Transverse colon (tissue), 4 donors: ENCODE data around the gene CES2. TPM values are rescaled to one million over a fixed set of nuclear protein-coding genes. Genes with fewer than 3 reads are reported as not detected.
"Not testable (repeated sequence)": the region's sequence is repeated elsewhere in the genome, so short reads cannot be mapped to it uniquely, and the experiment has no call there.

Source experiments
- DNase-seq: peaks from one replicate; pipeline ENCODE4 v3.0.0-alpha.2; 2019
- H3K27ac ChIP-seq, 4 donors: fragments of 200-600 bp; sonication (generic); 2 replicates each; pipeline ENCODE4 v1.5.1; 2016 to 2018; ENCODE audit warnings: inconsistent platforms in 4 of 4
- H3K27me3 ChIP-seq: fragments of 200-600 bp; sonication (generic); 2 replicates; pipeline ENCODE4 v1.5.1; 2017; ENCODE audit warnings: inconsistent platforms
- H3K36me3 ChIP-seq, 4 donors: fragments of 200-600 bp; sonication (generic); 2 replicates each; pipeline ENCODE4 v1.5.1; 2017 to 2019; ENCODE audit warnings: inconsistent platforms in 4 of 4
- H3K4me1 ChIP-seq, 4 donors: fragments of 200-600 bp; sonication (generic); 2 replicates each; pipeline ENCODE4 v1.5.1; 2017 to 2020; ENCODE audit warnings: inconsistent platforms in 4 of 4
- H3K4me3 ChIP-seq, 4 donors: fragments of 200-600 bp; sonication (generic); 1 replicate in 1 of 4; 2 replicates in 3 of 4; pipeline versions ENCODE4 v1.5.1 to v1.6.1; 2017 to 2019; ENCODE audit warnings: inconsistent platforms in 4 of 4
- H3K9me3 ChIP-seq, 2 donors: fragments of 200-600 bp; sonication (generic); 2 replicates each; pipeline ENCODE4 v1.5.1; 2017 to 2019; ENCODE audit warnings: inconsistent platforms in 2 of 2
- EP300 ChIP-seq: sonication (generic); formaldehyde crosslinking; IDR thresholded peaks from one replicate; pipeline ENCODE4 v1.6.1; 2017; ENCODE audit warnings: antibody characterized with exemption, low read depth
- POLR2A ChIP-seq: fragments of 450-650 bp; IDR thresholded peaks from one replicate; pipeline ENCODE4 v1.6.1; 2016; ENCODE audit warnings: antibody characterized with exemption, mild to moderate bottlenecking, moderate library complexity
- POLR2AphosphoS5 ChIP-seq, 3 donors: sonication (generic); formaldehyde crosslinking; IDR thresholded peaks; one replicate each; pipeline ENCODE4 v1.6.1; 2016; ENCODE audit warnings: antibody characterized with exemption in 3 of 3
- WGBS, 2 donors: methylation state at CpG; one replicate each; pipeline ENCODE4 v1.1.5; 2018; ENCODE audit warnings: low coverage in 1 of 2; 5-methylcytosine and 5-hydroxymethylcytosine counted together
- in situ Hi-C, 4 donors: fragments of 200-750 bp; cut with MboI; loops; one replicate each; pipeline versions ENCODE4 v1.15.0 to v1.15.1; 2017; ENCODE audit warnings: low sequenced_read_pairs in 3 of 4, low pct_ligation_motif_present in 1 of 4, low pct_unique_long_range_greater_than_20kb in 1 of 4
- intact Hi-C: fragments of 100-400 bp; cut with DNase I; formaldehyde crosslinking; loops from one replicate; pipeline ENCODE4 v1.15.1; 2023; ENCODE audit warnings: low total_unique reads
- total RNA-seq, 4 donors: library from RNA; depleted of rRNA; stranded (reverse); fragments of >200 nt; gene quantifications; one replicate each; pipeline ENCODE4 v1.1.0, GENCODE V29; 2016
- TF ChIP-seq, protein P1 (sequence below), 5 experiments: fragments of 200-600 bp in 3 of 5; fragments of 450-650 bp in 2 of 5; sonication (generic) in 3 of 5; IDR thresholded peaks; 1 replicate in 2 of 5; 2 replicates in 3 of 5; pipeline ENCODE4 v1.5.1; 2016 to 2017; ENCODE audit warnings: antibody characterized with exemption in 5 of 5, inconsistent platforms in 3 of 5, mild to moderate bottlenecking in 2 of 5, moderate library complexity in 1 of 5

The CES2 gene
- total RNA-seq, 4 donors from 2014 or later: 462 to 1,338 (median 921) TPM

GRCh38 chr16:66943426-66944053 lies 8.2 kb downstream of the CES2 start:
- peaks cover 10 to 12% (median 12%) of the 10 kb centered on the region in 4 donors for H3K4me1 ChIP-seq
- no peak overlapping the region for H3K27ac ChIP-seq
- H3K27me3 ChIP-seq: no peaks in the 10 kb centered on the region
- no peak overlapping the region for H3K4me3 ChIP-seq
- in situ Hi-C loops: no loop called here
- intact Hi-C loops: loop anchor here (5.0 kb wide), 1 partner anchor 1284 kb away; no protein-coding TSS in a partner anchor
- peaks cover 0 to 33% (median 13%) of the 10 kb centered on the region in 4 donors for H3K36me3 ChIP-seq
- TF ChIP-seq, protein P1, sequence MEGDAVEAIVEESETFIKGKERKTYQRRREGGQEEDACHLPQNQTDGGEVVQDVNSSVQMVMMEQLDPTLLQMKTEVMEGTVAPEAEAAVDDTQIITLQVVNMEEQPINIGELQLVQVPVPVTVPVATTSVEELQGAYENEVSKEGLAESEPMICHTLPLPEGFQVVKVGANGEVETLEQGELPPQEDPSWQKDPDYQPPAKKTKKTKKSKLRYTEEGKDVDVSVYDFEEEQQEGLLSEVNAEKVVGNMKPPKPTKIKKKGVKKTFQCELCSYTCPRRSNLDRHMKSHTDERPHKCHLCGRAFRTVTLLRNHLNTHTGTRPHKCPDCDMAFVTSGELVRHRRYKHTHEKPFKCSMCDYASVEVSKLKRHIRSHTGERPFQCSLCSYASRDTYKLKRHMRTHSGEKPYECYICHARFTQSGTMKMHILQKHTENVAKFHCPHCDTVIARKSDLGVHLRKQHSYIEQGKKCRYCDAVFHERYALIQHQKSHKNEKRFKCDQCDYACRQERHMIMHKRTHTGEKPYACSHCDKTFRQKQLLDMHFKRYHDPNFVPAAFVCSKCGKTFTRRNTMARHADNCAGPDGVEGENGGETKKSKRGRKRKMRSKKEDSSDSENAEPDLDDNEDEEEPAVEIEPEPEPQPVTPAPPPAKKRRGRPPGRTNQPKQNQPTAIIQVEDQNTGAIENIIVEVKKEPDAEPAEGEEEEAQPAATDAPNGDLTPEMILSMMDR (IDR thresholded peaks at IDR 0.05): no peak
- no peak for TF ChIP-seq EP300
- no peak for TF ChIP-seq POLR2AphosphoS5 (IDR thresholded peaks at IDR 0.05)
- no peak for TF ChIP-seq POLR2A
- no peaks in the 10 kb centered on the region for H3K9me3 ChIP-seq
- DNase-seq: no peak
- 89% methylated on average over 15 of the region's 15 CpGs; no CpG with 5 or more reads in 1 of the 2 donors for WGBS, 2 donors

DNA sequence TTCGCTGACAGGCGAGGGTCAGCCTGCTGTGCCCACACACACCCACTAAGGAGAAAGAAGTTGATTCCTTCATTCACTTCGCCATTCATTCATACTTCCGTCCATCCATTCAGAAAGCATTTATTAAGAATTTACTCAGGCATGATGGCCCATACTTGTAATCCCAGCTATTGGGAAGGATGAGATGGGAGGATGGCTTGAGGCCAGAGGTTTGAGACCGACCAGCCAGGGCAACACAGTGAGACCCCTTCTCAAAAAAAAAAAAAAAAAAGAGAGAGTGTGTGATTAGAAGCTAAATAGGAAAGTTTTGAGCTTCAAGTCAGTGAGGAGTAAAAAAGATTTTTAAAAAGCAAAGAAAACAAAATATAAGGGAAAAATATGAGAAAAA lies 8.7 kb downstream of the CES2 start:
- WGBS, 2 donors: 56 to 91% methylated on average over 1 to 5 of the region's 5 CpGs

DNA sequence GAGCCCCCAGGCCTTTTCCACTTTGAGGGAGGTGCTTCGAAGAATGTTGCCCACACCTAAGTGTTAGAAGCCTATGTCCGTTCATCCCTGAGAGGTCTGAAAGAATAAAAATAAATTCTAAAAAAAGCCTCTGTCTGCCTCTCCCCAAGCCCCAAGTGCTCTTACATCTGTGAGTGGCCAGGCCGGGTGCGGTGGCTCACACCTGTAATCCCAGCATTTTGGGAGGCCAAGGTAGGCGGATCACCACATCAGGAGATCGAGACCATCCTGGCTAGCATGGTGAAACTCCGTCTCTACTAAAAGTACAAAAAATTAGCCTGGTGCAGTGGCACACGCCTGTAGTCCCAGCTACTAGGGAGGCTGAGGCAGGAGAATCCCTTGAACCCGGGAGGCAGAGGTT lies 9.7 kb downstream of the CES2 start:
- in situ Hi-C loops, DNase-seq, H3K9me3 ChIP-seq, H3K27ac ChIP-seq, H3K4me3 ChIP-seq: not testable (repeated sequence)
- WGBS, 2 donors: 74 to 80% methylated on average over 8 to 9 of the region's 9 CpGs
- intact Hi-C loops: loop anchor here (5.0 kb wide), 1 partner anchor 1282 kb away; no protein-coding TSS in a partner anchor
- H3K4me1 ChIP-seq: peaks cover 17 to 22% (median 17%) of the 10 kb centered on the region in 4 donors
- H3K36me3 ChIP-seq: peaks cover 0 to 33% (median 13%) of the 10 kb centered on the region in 4 donors
- H3K27me3 ChIP-seq: peaks cover 10% of the 10 kb centered on the region

More for the DNA sequence above, 8.7 kb downstream of the CES2 start:
- in situ Hi-C loops: no loop called here
- Histone ChIP-seq H3K9me3 (no peaks in the 10 kb centered on the region), H3K27ac (no peak overlapping the region), H3K4me3 (no peak overlapping the region), H3K27me3 (peaks cover 3% of the 10 kb centered on the region), H3K36me3 (peaks cover 0 to 33% (median 13%) of the 10 kb centered on the region in 4 donors), H3K4me1 (peaks cover 15 to 17% (median 16%) of the 10 kb centered on the region in 4 donors)
- no peak for DNase-seq
- TF ChIP-seq POLR2AphosphoS5 (IDR thresholded peaks at IDR 0.05): no peak
- no peak for TF ChIP-seq POLR2A
- no peak for TF ChIP-seq EP300
- intact Hi-C loops: loop anchor here (5.0 kb wide), 1 partner anchor 1283 kb away; no protein-coding TSS in a partner anchor

DNA sequence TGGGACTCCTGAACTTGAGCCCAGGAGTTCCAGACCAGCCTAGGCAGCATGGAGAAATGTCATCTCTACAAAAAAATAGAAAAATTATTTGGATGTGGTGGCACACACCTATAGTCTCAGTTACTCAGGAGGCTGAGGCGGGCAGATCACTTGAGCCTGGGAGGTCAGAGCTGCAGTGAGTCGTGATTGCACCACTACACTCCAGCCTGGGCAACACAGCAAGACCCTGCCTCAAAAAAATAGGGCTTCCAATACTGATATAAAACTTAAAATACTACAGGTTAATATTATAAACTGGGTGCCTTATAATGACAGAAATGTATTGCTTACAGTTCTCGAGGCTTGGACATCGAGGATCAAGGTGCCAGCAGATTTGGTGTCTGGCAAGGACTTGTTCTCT lies 10.6 kb downstream of the CES2 start:
- Histone ChIP-seq H3K27me3 (peaks cover 10% of the 10 kb centered on the region), H3K9me3 (no peaks in the 10 kb centered on the region), H3K27ac (no peak overlapping the region), H3K4me1 (peaks cover 17 to 22% (median 17%) of the 10 kb centered on the region in 4 donors), H3K4me3 (no peak overlapping the region), H3K36me3 (peaks cover 0 to 25% (median 10%) of the 10 kb centered on the region in 4 donors)
- in situ Hi-C loops (no loop called here), intact Hi-C loops (no loop called here)
- WGBS, 2 donors: 65 to 68% methylated on average over 4 of the region's 4 CpGs
- no peak for DNase-seq
- TF ChIP-seq, protein P1 (IDR thresholded peaks at IDR 0.05): no peak
- TF ChIP-seq EP300 (no peak), POLR2A (no peak), POLR2AphosphoS5 (IDR thresholded peaks at IDR 0.05) (no peak)

- peaks cover 17 to 22% (median 17%) of the 10 kb centered on the region in 4 donors for H3K4me1 ChIP-seq
- DNase-seq: no peak
- 70 to 75% methylated on average over 2 to 7 of the region's 7 CpGs for WGBS, 2 donors
- intact Hi-C loops: no loop called here
- H3K27me3 ChIP-seq: peaks cover 13% of the 10 kb centered on the region
- TF ChIP-seq, protein P1 (IDR thresholded peaks at IDR 0.05): no peak
- TF ChIP-seq EP300 (no peak), POLR2AphosphoS5 (IDR thresholded peaks at IDR 0.05) (no peak), POLR2A (no peak)
- H3K9me3 ChIP-seq: no peaks in the 10 kb centered on the region
- no peak overlapping the region for H3K27ac ChIP-seq
- H3K36me3 ChIP-seq: peaks cover 0 to 19% (median 6%) of the 10 kb centered on the region in 4 donors
- in situ Hi-C loops: no loop called here
- H3K4me3 ChIP-seq: no peak overlapping the region
These were observed 11.2 kb downstream of the CES2 start for GRCh38 chr16:66946541-66946940.
